GM19468 (cell line): ENCODE measurements around the gene MGAT4A.
"Not testable (repeated sequence)": the region's sequence is repeated elsewhere in the genome, so short reads cannot be mapped to it uniquely, and the experiment has no call there.

Experiments used
- ATAC-seq: cut with Tn5 transposase; IDR thresholded peaks from one replicate; pipeline ENCODE4 v1.9.1; 2021; ENCODE audit warnings: mild to moderate bottlenecking, moderate library complexity, moderate number of reproducible peaks; ENCODE audit not compliant: unreplicated experiment; ENCODE audit errors: extremely low read depth

MGAT4A gene

GRCh38 chr2:98669675-98670074 lies 61.3 kb downstream of the MGAT4A start:
- ATAC-seq, result no peak

GRCh38 chr2:98665677-98666076 lies 65.3 kb downstream of the MGAT4A start:
- no peak for ATAC-seq

- ATAC-seq, result no peak
These were observed 66.6 kb downstream of the MGAT4A start for GRCh38 chr2:98664323-98664722.

- no peak for ATAC-seq
These were observed 67.3 kb downstream of the MGAT4A start for GRCh38 chr2:98663511-98664090.

GRCh38 chr2:98659491-98659840 lies 71.5 kb downstream of the MGAT4A start:
- ATAC-seq, result not testable (repeated sequence)

GRCh38 chr2:98658816-98659490 lies 72.0 kb downstream of the MGAT4A start:
- ATAC-seq, result no peak

GRCh38 chr2:98656800-98657199 lies 74.1 kb downstream of the MGAT4A start:
- ATAC-seq, result no peak

GRCh38 chr2:98654699-98655495 lies 76.0 kb downstream of the MGAT4A start:
- ATAC-seq, result no peak

GRCh38 chr2:98650998-98651397 lies 79.9 kb downstream of the MGAT4A start:
- no peak for ATAC-seq

GRCh38 chr2:98649992-98650375 lies 80.9 kb downstream of the MGAT4A start:
- ATAC-seq, result no peak

GRCh38 chr2:98649135-98649991 lies 81.6 kb downstream of the MGAT4A start:
- ATAC-seq, result no peak

- ATAC-seq, result no peak
These were observed 82.5 kb downstream of the MGAT4A start for GRCh38 chr2:98648451-98648850.

- no peak for ATAC-seq
These were observed 83.3 kb downstream of the MGAT4A start for GRCh38 chr2:98647636-98648035.

- no peak for ATAC-seq
These were observed 87.3 kb downstream of the MGAT4A start for GRCh38 chr2:98643496-98644100.

GRCh38 chr2:98637401-98638147 lies 93.4 kb downstream of the MGAT4A start:
- peak; percentile 49 for ATAC-seq

- no peak for ATAC-seq
These were observed 96.4 kb downstream of the MGAT4A start for GRCh38 chr2:98634406-98635092.

GRCh38 chr2:98632351-98632750 lies 98.6 kb downstream of the MGAT4A start:
- no peak for ATAC-seq

GRCh38 chr2:98623657-98624056 lies 107.3 kb downstream of the MGAT4A start:
- ATAC-seq, result no peak

GRCh38 chr2:98617149-98617548 lies 113.8 kb downstream of the MGAT4A start:
- ATAC-seq, result no peak
